SH-SY5Y (cell line): ENCODE data around the gene USP46.

Source experiments
- GATA2 ChIP-seq: IDR thresholded peaks from 2 replicates; pipeline ENCODE4 v1.6.1; 2011; ENCODE audit warnings: mild to moderate bottlenecking, low read depth, low read length
- GATA3 ChIP-seq: IDR thresholded peaks from 2 replicates; pipeline ENCODE4 v1.6.1; 2011; ENCODE audit warnings: low read depth, mild to moderate bottlenecking, low read length, moderate library complexity

DNA sequence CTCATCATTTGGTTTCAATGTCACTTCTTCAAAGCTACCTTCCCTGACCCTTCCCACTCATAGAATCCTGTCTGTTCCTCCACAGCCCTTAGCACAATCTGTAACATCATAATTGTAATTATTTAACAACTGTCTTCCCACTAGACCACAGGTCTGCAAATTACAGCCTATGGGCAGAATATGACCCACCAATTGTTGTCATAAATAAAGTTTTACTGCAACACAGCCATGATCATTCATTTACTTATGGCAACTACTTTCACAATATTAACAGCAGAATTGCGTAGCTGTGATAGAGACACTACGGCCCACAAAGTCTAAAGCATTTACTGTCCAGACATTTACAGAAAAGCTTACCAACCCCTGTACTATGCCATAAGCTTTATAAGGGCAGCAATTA is 15.9 kb downstream of the USP46 start:
- TF ChIP-seq GATA3, result no peak
- no peak for TF ChIP-seq GATA2
